OCI-M2 (cell line): ENCODE measurements around the gene MAPK10.
"Not testable (repeated sequence)": the region's sequence is repeated elsewhere in the genome, so short reads cannot be mapped to it uniquely, and the experiment has no call there.

Experiments
- DNase-seq: peaks from one replicate; lab custom pipeline; 2025; ENCODE audit not compliant: unreplicated experiment; lab: John Stamatoyannopoulos, UW

Gene MAPK10

GRCh38 chr4:86048426-86048825 is 311.4 kb downstream of the MAPK10 start:
- DNase-seq = no peak

- no peak for DNase-seq
Observed at GRCh38 chr4:86044593-86044985, 315.3 kb downstream of the MAPK10 start.

GRCh38 chr4:86043755-86044592 is 315.9 kb downstream of the MAPK10 start:
- no peak for DNase-seq

- no peak for DNase-seq
Observed at GRCh38 chr4:86038037-86038436, 321.8 kb downstream of the MAPK10 start.

- no peak for DNase-seq
Observed at GRCh38 chr4:86036736-86037135, 323.1 kb downstream of the MAPK10 start.

- no peak for DNase-seq
Observed at GRCh38 chr4:86035688-86036087, 324.2 kb downstream of the MAPK10 start.

GRCh38 chr4:86034616-86035015 is 325.2 kb downstream of the MAPK10 start:
- DNase-seq = no peak

GRCh38 chr4:86033171-86033570 is 326.7 kb downstream of the MAPK10 start:
- DNase-seq = no peak

- DNase-seq = no peak
Observed at GRCh38 chr4:86032476-86033022, 327.3 kb downstream of the MAPK10 start.

GRCh38 chr4:86031927-86032326 is 327.9 kb downstream of the MAPK10 start:
- DNase-seq = no peak

GRCh38 chr4:86026720-86027119 is 333.1 kb downstream of the MAPK10 start:
- DNase-seq = no peak

- DNase-seq = not testable (repeated sequence)
Observed at GRCh38 chr4:86021671-86022070, 338.2 kb downstream of the MAPK10 start.

GRCh38 chr4:86019906-86020305 is 339.9 kb downstream of the MAPK10 start:
- no peak for DNase-seq

GRCh38 chr4:86019362-86019761 is 340.5 kb downstream of the MAPK10 start:
- DNase-seq = no peak

- DNase-seq = no peak
Observed at GRCh38 chr4:86015412-86016350, 344.2 kb downstream of the MAPK10 start.

GRCh38 chr4:86014599-86014998 is 345.3 kb downstream of the MAPK10 start:
- DNase-seq = no peak

- DNase-seq = no peak
Observed at GRCh38 chr4:86013621-86014020, 346.2 kb downstream of the MAPK10 start.

GRCh38 chr4:86011117-86011516 is 348.7 kb downstream of the MAPK10 start:
- DNase-seq = no peak

- DNase-seq = no peak
Observed at GRCh38 chr4:86007042-86007441, 352.8 kb downstream of the MAPK10 start.

- DNase-seq = no peak
Observed at GRCh38 chr4:86006057-86006456, 353.8 kb downstream of the MAPK10 start.

- no peak for DNase-seq
Observed at GRCh38 chr4:86004030-86004429, 355.8 kb downstream of the MAPK10 start.

GRCh38 chr4:86001591-86001990 is 358.3 kb downstream of the MAPK10 start:
- DNase-seq = no peak
